ENCODE measurements around the gene SNCB.

The SNCB gene

GRCh38 chr5:176644294-176644693 is 14.0 kb upstream of the SNCB start:
- Histone ChIP-seq H3K27me3 (replicated peaks; ENCODE audit: control insufficient read depth, insufficient read depth, low read length, poor library complexity, severe bottlenecking) (no peaks in the 10 kb centered on the region), H3K9me3 (ENCODE audit: control insufficient read depth, low read length) (no peaks in the 10 kb centered on the region), H3K27ac (ENCODE audit: insufficient read depth, low read length, poor library complexity, severe bottlenecking) (no peak overlapping the region), H3K4me3 (ENCODE audit: insufficient read depth, low read depth, low read length, poor library complexity, severe bottlenecking) (no peak overlapping the region), H3K36me3 (ENCODE audit: control insufficient read depth, insufficient read depth, low read length) (no peaks in the 10 kb centered on the region), H3K4me1 (ENCODE audit: control insufficient read depth, insufficient read depth, low read length, poor library complexity, severe bottlenecking) (peaks cover 23% of the 10 kb centered on the region)
- DNase-seq, result no peak

DNA sequence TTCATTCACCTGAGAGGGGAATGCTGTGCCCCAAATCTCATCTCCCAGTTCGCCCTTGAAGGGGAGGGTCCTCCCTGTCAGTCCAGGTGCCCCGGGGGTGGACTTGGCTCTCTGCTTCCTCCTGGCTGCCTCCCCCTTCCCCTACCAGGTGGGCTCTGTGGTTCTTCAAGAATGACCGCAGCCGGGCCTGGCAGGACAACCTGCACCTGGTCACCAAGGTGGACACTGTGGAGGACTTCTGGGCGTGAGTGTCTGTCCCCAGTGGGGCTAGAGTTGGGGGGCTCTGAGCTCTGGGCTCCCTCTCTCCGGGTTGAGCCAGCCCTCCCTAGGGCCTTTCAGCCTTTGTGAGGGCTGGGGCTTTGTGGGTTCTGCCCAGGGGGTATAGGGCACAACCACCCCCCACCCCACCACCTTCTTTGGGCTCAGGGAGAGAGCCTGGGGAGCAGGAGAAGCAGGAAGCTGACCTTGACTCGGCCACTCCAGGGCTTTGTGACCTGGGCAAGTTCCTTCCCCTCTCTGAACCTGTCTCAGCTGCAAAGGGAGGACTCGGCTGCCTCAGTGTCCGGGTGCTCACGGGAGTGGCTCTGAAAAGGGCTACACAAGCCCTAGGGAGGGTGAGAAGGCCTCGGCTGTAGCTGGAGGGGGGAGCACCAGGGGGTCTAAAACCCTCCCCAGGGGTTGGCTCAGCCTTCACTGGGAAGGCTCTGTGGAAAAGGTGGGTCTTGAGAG is 13.3 kb upstream of the SNCB start:
- H3K4me3 ChIP-seq (ENCODE audit: insufficient read depth, low read depth, low read length, poor library complexity, severe bottlenecking), result no peak overlapping the region
- no peaks in the 10 kb centered on the region for H3K36me3 ChIP-seq (ENCODE audit: control insufficient read depth, insufficient read depth, low read length)
- H3K27ac ChIP-seq (ENCODE audit: insufficient read depth, low read length, poor library complexity, severe bottlenecking), result no peak overlapping the region
- H3K4me1 ChIP-seq (ENCODE audit: control insufficient read depth, insufficient read depth, low read length, poor library complexity, severe bottlenecking), result peaks cover 17% of the 10 kb centered on the region
- H3K9me3 ChIP-seq (ENCODE audit: control insufficient read depth, low read length), result no peaks in the 10 kb centered on the region
- DNase-seq, result no peak
- no peaks in the 10 kb centered on the region for H3K27me3 ChIP-seq (replicated peaks; ENCODE audit: control insufficient read depth, insufficient read depth, low read length, poor library complexity, severe bottlenecking)

DNA sequence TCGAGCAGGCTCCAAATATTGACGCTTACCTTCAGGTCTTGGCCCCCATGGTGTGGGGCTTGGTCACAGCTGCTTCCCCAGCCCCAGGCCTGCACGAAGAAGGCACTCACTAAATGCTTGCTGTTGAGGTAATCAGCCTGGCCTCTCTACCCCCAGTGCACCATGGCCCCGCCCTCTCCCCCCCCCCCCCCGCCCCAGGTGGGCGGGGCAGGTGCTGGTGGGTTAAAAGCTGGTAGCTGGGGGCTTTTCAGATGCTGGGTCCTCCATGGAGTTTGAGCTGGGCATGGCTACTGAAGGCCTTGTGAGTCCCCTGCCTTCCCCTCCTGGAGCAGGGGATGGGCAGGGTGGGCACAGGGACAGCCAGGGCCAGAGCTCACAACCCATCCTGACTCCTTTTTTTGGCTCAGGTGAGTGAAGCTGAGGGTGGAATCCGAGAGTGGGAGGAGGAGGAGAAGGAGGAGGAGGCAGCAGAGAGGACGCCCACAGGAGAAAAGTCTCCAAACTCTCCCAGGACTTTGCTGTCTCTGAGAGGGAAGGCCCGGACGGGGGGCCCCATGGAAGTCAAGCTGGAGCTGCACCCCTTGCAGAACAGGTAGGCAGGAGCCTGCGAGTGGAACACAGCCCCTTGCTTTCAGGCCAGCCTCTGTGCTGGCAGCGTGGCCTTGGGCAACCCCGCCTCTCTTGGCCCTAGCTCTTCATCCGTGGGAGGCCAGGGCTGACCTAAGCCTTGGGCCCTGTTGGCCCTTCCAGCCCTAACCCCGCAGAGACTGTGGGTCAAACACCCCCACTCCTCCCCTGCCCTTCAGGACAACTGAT is 12.5 kb upstream of the SNCB start:
- H3K4me3 ChIP-seq (ENCODE audit: insufficient read depth, low read depth, low read length, poor library complexity, severe bottlenecking), result no peak overlapping the region
- no peak for DNase-seq
- H3K36me3 ChIP-seq (ENCODE audit: control insufficient read depth, insufficient read depth, low read length), result no peaks in the 10 kb centered on the region
- peaks cover 10% of the 10 kb centered on the region for H3K4me1 ChIP-seq (ENCODE audit: control insufficient read depth, insufficient read depth, low read length, poor library complexity, severe bottlenecking)
- no peaks in the 10 kb centered on the region for H3K27me3 ChIP-seq (replicated peaks; ENCODE audit: control insufficient read depth, insufficient read depth, low read length, poor library complexity, severe bottlenecking)
- H3K27ac ChIP-seq (ENCODE audit: insufficient read depth, low read length, poor library complexity, severe bottlenecking), result no peak overlapping the region
- H3K9me3 ChIP-seq (ENCODE audit: control insufficient read depth, low read length), result no peaks in the 10 kb centered on the region

GRCh38 chr5:176640616-176641015 is 10.3 kb upstream of the SNCB start:
- H3K4me1 ChIP-seq (ENCODE audit: control insufficient read depth, insufficient read depth, low read length, poor library complexity, severe bottlenecking), result no peaks in the 10 kb centered on the region

DNA sequence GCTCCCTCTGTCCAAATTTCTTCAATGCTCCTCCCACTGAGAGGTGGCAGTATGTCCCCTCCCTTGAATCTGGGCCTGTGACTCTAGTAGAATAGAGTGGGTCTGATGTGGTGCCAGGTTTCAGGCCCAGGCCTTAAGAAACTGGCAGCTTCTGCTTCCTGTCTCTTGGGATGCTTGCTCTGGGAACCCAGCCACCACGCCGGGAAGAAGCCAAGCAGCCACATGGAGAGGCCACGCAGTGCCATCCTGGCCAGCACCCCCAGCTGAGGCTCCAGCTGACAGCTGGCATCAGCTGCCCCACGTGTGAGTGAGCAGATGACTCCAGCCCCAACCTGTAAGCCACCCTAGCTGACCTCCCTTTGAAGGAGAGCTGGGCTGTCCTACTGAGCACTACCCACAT is 9.6 kb upstream of the SNCB start:
- Histone ChIP-seq H3K27me3 (replicated peaks; ENCODE audit: control insufficient read depth, insufficient read depth, low read length, poor library complexity, severe bottlenecking) (no peaks in the 10 kb centered on the region), H3K9me3 (ENCODE audit: control insufficient read depth, low read length) (no peaks in the 10 kb centered on the region), H3K4me3 (ENCODE audit: insufficient read depth, low read depth, low read length, poor library complexity, severe bottlenecking) (no peak overlapping the region), H3K36me3 (ENCODE audit: control insufficient read depth, insufficient read depth, low read length) (no peaks in the 10 kb centered on the region), H3K4me1 (ENCODE audit: control insufficient read depth, insufficient read depth, low read length, poor library complexity, severe bottlenecking) (no peaks in the 10 kb centered on the region), H3K27ac (ENCODE audit: insufficient read depth, low read length, poor library complexity, severe bottlenecking) (no peak overlapping the region)
- no peak for DNase-seq

More at GRCh38 chr5:176640616-176641015, 10.3 kb upstream of the SNCB start:
- Histone ChIP-seq H3K27me3 (replicated peaks; ENCODE audit: control insufficient read depth, insufficient read depth, low read length, poor library complexity, severe bottlenecking) (no peaks in the 10 kb centered on the region), H3K36me3 (ENCODE audit: control insufficient read depth, insufficient read depth, low read length) (no peaks in the 10 kb centered on the region), H3K9me3 (ENCODE audit: control insufficient read depth, low read length) (no peaks in the 10 kb centered on the region), H3K27ac (ENCODE audit: insufficient read depth, low read length, poor library complexity, severe bottlenecking) (no peak overlapping the region), H3K4me3 (ENCODE audit: insufficient read depth, low read depth, low read length, poor library complexity, severe bottlenecking) (no peak overlapping the region)
- DNase-seq, result no peak

DNA sequence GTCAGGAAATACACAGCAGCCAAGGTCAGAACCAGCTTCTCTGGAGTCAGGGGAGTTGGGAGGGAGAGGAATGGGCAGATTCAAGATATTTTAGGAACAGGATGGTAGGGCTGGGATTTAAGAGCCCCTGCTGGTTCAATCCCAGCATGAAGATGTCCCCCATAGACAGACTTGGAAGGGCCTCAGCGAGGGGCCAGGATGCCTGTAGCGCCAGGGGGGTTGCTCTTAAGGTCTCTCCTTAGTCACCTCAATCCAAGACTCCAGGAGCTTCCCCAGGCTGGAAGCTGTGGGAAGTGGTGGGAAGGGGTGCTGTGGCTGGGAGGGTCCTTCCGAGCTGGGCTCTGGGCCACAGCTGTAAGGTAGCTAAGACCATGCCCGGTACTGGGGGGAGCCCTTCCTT is 8.9 kb upstream of the SNCB start:
- no peaks in the 10 kb centered on the region for H3K9me3 ChIP-seq (ENCODE audit: control insufficient read depth, low read length)
- DNase-seq, result no peak
- no peak overlapping the region for H3K4me3 ChIP-seq (ENCODE audit: insufficient read depth, low read depth, low read length, poor library complexity, severe bottlenecking)
- no peaks in the 10 kb centered on the region for H3K36me3 ChIP-seq (ENCODE audit: control insufficient read depth, insufficient read depth, low read length)
- peaks cover under 1% of the 10 kb centered on the region for H3K27me3 ChIP-seq (replicated peaks; ENCODE audit: control insufficient read depth, insufficient read depth, low read length, poor library complexity, severe bottlenecking)
- no peaks in the 10 kb centered on the region for H3K4me1 ChIP-seq (ENCODE audit: control insufficient read depth, insufficient read depth, low read length, poor library complexity, severe bottlenecking)
- H3K27ac ChIP-seq (ENCODE audit: insufficient read depth, low read length, poor library complexity, severe bottlenecking), result no peak overlapping the region

- Histone ChIP-seq H3K27me3 (replicated peaks; ENCODE audit: control insufficient read depth, insufficient read depth, low read length, poor library complexity, severe bottlenecking) (peaks cover 3% of the 10 kb centered on the region), H3K36me3 (ENCODE audit: control insufficient read depth, insufficient read depth, low read length) (no peaks in the 10 kb centered on the region), H3K4me3 (ENCODE audit: insufficient read depth, low read depth, low read length, poor library complexity, severe bottlenecking) (no peak overlapping the region), H3K27ac (ENCODE audit: insufficient read depth, low read length, poor library complexity, severe bottlenecking) (no peak overlapping the region), H3K9me3 (ENCODE audit: control insufficient read depth, low read length) (no peaks in the 10 kb centered on the region), H3K4me1 (ENCODE audit: control insufficient read depth, insufficient read depth, low read length, poor library complexity, severe bottlenecking) (no peaks in the 10 kb centered on the region)
- DNase-seq, result no peak
Measured at GRCh38 chr5:176638437-176638836, 8.1 kb upstream of the SNCB start.

- Histone ChIP-seq H3K27ac (ENCODE audit: insufficient read depth, low read length, poor library complexity, severe bottlenecking) (no peak overlapping the region), H3K9me3 (ENCODE audit: control insufficient read depth, low read length) (no peaks in the 10 kb centered on the region), H3K36me3 (ENCODE audit: control insufficient read depth, insufficient read depth, low read length) (no peaks in the 10 kb centered on the region), H3K27me3 (replicated peaks; ENCODE audit: control insufficient read depth, insufficient read depth, low read length, poor library complexity, severe bottlenecking) (peaks cover 9% of the 10 kb centered on the region), H3K4me3 (ENCODE audit: insufficient read depth, low read depth, low read length, poor library complexity, severe bottlenecking) (no peak overlapping the region), H3K4me1 (ENCODE audit: control insufficient read depth, insufficient read depth, low read length, poor library complexity, severe bottlenecking) (no peaks in the 10 kb centered on the region)
- DNase-seq, result no peak
Measured at GRCh38 chr5:176637556-176637955, 7.2 kb upstream of the SNCB start.

DNA sequence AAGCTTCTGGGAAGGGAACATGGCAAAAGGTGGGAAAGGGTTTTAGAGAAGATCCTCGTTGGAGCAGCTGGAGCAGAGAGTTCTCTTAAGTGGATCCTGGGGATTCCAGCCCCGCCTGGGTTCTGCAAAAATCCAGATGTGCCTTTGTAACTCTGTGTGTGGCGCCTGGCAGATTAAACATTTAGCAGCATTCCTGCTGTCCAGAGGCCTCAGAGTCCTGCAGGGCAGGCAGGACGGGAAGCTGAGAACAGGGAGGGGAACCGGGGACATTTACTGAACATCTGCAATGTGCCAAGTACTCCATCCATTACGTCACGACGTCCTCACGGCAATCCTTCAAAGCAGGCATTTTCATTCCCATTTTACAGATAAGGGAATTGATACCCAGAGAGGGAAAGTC is 6.1 kb upstream of the SNCB start:
- Histone ChIP-seq H3K27me3 (replicated peaks; ENCODE audit: control insufficient read depth, insufficient read depth, low read length, poor library complexity, severe bottlenecking) (peaks cover 15% of the 10 kb centered on the region), H3K9me3 (ENCODE audit: control insufficient read depth, low read length) (no peaks in the 10 kb centered on the region), H3K4me1 (ENCODE audit: control insufficient read depth, insufficient read depth, low read length, poor library complexity, severe bottlenecking) (no peaks in the 10 kb centered on the region), H3K4me3 (ENCODE audit: insufficient read depth, low read depth, low read length, poor library complexity, severe bottlenecking) (no peak overlapping the region), H3K36me3 (ENCODE audit: control insufficient read depth, insufficient read depth, low read length) (no peaks in the 10 kb centered on the region), H3K27ac (ENCODE audit: insufficient read depth, low read length, poor library complexity, severe bottlenecking) (no peak overlapping the region)
- no peak for DNase-seq

DNA sequence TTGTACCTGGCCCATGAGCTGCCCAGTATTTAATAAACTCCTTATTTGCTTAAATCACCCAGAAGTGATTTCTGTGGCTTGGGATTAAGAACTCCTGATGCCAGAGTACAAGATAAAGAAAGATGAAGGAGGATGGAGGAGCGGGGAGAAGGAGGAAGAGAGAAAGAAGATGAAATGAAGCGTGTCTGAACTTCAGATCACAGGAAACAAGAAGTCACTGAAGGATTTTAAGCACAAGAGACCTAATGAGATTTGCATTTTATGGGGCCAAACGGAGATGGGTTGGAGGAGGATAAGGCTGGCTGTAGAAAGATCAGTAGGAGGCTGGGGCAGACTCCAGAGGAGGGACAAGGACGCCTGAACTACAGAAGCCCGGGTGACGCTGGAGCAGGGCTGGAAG is 3.3 kb upstream of the SNCB start:
- no peak overlapping the region for H3K4me3 ChIP-seq (ENCODE audit: insufficient read depth, low read depth, low read length, poor library complexity, severe bottlenecking)
- DNase-seq, result no peak
- no peaks in the 10 kb centered on the region for H3K9me3 ChIP-seq (ENCODE audit: control insufficient read depth, low read length)
- H3K36me3 ChIP-seq (ENCODE audit: control insufficient read depth, insufficient read depth, low read length), result no peaks in the 10 kb centered on the region
- H3K27me3 ChIP-seq (replicated peaks; ENCODE audit: control insufficient read depth, insufficient read depth, low read length, poor library complexity, severe bottlenecking), result peaks cover 35% of the 10 kb centered on the region
- no peak overlapping the region for H3K27ac ChIP-seq (ENCODE audit: insufficient read depth, low read length, poor library complexity, severe bottlenecking)
- peaks cover 10% of the 10 kb centered on the region for H3K4me1 ChIP-seq (ENCODE audit: control insufficient read depth, insufficient read depth, low read length, poor library complexity, severe bottlenecking)
